Omental fat pad (tissue), 4 donors: ENCODE results near the gene CD248. TPM values are rescaled to one million over a fixed set of nuclear protein-coding genes. Genes with fewer than 3 reads are reported as not detected.
A peak's percentile ranks its signal among the peaks of the same experiment; 100 is the strongest.
"Not testable (repeated sequence)": the region's sequence is repeated elsewhere in the genome, so short reads cannot be mapped to it uniquely, and the experiment has no call there.

Experiments
- ATAC-seq: fragments of 150-250 bp; one replicate; pipeline ENCODE4 v1.9.1; 2016; ENCODE audit warnings: mild to moderate bottlenecking, moderate library complexity; ENCODE audit not compliant: low FRiP score
- DNase-seq: peaks from one replicate; pipeline ENCODE4 v3.0.0-alpha.2; 2019; ENCODE audit warnings: low spot score
- total RNA-seq, 4 donors: library from RNA; depleted of rRNA; stranded (reverse); fragments of >200 nt; gene quantifications; one replicate each; pipeline ENCODE4 v1.1.0, GENCODE V29; 2016
- TF ChIP-seq, protein P1 (sequence below), 3 donors: fragments of 450-650 bp; IDR thresholded peaks; one replicate each; pipeline ENCODE4 v1.5.1; 2016 to 2017; ENCODE audit warnings: antibody characterized with exemption in 3 of 3, mild to moderate bottlenecking in 3 of 3, moderate library complexity in 2 of 3

The CD248 gene
- total RNA-seq, 4 donors from 2014 or later: 43.2 to 107 (median 70.7) TPM

- no peak for DNase-seq
- TF ChIP-seq, protein P1, sequence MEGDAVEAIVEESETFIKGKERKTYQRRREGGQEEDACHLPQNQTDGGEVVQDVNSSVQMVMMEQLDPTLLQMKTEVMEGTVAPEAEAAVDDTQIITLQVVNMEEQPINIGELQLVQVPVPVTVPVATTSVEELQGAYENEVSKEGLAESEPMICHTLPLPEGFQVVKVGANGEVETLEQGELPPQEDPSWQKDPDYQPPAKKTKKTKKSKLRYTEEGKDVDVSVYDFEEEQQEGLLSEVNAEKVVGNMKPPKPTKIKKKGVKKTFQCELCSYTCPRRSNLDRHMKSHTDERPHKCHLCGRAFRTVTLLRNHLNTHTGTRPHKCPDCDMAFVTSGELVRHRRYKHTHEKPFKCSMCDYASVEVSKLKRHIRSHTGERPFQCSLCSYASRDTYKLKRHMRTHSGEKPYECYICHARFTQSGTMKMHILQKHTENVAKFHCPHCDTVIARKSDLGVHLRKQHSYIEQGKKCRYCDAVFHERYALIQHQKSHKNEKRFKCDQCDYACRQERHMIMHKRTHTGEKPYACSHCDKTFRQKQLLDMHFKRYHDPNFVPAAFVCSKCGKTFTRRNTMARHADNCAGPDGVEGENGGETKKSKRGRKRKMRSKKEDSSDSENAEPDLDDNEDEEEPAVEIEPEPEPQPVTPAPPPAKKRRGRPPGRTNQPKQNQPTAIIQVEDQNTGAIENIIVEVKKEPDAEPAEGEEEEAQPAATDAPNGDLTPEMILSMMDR (IDR thresholded peaks at IDR 0.05): no peak
- no peak for ATAC-seq
Measured at GRCh38 chr11:66361502-66361941, 44.7 kb upstream of the CD248 start.

DNA sequence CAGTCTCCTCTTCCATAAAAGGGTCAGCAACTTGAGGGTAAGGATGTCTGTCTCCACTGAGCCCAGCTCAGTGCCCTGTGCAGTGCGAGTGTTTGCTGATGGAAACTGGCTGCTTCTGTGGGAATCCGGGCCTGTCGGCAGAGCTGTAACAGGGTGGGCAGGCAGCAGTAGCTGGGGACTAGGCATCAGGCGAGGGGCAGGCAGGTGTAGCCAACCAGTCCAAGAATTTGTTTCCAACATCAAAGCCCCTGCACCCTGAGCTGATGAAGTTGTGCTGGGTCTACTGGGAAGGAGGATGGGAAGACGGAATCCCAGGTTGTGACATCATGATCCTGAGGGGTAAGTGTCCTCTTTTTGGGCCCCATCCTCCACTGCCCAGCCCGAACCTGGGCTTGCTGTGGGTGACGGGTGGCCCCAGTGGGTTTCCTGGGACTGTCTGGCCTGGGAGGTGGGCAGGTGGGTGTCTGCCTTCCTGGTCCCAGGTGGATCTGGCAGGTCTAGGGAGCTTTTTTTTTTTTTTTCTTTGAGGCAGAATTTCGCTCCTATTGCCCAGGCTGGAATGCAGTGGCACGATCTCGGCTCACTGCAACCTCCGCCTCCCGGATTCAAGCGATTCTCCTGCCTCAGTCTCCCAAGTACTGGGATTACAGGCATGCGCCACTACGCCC lies 43.7 kb upstream of the CD248 start:
- DNase-seq (no peak), ATAC-seq (no peak)
- TF ChIP-seq, protein P1 (IDR thresholded peaks at IDR 0.05): no peak

DNA sequence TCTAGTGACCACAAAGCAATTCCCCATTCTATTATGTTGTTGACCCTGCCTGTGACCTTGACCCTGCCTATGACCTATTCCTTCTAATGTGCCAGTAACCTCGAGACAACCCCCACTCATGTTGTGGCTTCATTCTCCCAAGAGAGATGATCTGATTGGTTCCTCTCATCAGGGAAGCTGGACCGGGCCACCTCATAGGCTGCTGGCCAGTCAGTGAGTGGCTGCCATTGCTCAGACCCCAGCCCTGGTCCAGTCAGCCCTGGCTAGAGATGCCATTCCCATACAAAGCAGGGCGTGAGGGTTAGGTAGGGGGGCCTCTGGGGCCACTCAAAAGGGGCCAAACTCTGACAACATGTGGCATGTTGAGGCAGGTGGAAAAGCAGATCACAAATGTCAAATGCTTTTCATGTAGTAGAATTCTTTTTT lies 42.8 kb upstream of the CD248 start:
- TF ChIP-seq, protein P1 (IDR thresholded peaks at IDR 0.05): no peak
- ATAC-seq: no peak
- no peak for DNase-seq

GRCh38 chr11:66350560-66351235 lies 33.9 kb upstream of the CD248 start:
- not testable (repeated sequence) for DNase-seq, ATAC-seq

GRCh38 chr11:66349084-66349386 lies 32.2 kb upstream of the CD248 start:
- TF ChIP-seq, protein P1 (IDR thresholded peaks at IDR 0.05): no peak
- no peak for ATAC-seq
- DNase-seq: no peak

- DNase-seq (peak; percentile 79), ATAC-seq (peak; percentile 81)
- TF ChIP-seq, protein P1 (IDR thresholded peaks at IDR 0.05): no peak
Measured at GRCh38 chr11:66347425-66348276, 30.8 kb upstream of the CD248 start, which contains the start of gene B4GAT1. Gene B4GAT1 (minus strand): TSS chr11:66347629. CDS start chr11:66347545, 84 bp downstream.
